Spleen (tissue), 7 donors: Measurements from ENCODE around the gene IL33.

Experiments used
- CTCF ChIP-seq, 11 experiments: fragments of 200-600 bp in 7 of 11; fragments of 450-650 bp in 4 of 11; sonication (generic) in 4 of 11; IDR thresholded peaks in 8 of 11; conservative IDR thresholded peaks in 3 of 11; 1 replicate in 7 of 11; 2 replicates in 4 of 11; pipeline versions ENCODE4 v1.4.0 to v1.8.0; 2016 to 2021; ENCODE audit warnings: antibody characterized with exemption in 11 of 11, inconsistent platforms in 4 of 11, mild to moderate bottlenecking in 1 of 11
- POLR2AphosphoS5 ChIP-seq, 3 donors: sonication (generic); formaldehyde crosslinking; IDR thresholded peaks; one replicate each; pipeline ENCODE4 v1.5.1; 2017; ENCODE audit warnings: antibody characterized with exemption in 3 of 3
- donor health status: DM: no; HTN: no; CAD: no; lungs with moderate emphysema.
- donor health status: DM: no; HTN: no; CAD: no.
- donor health status: DM: no; HTN: no; CAD: no.

- TF ChIP-seq CTCF (IDR thresholded peaks at IDR 0.05 in 8 of 11, conservative IDR thresholded peaks at IDR 0.05 in 3 of 11) (no peak), POLR2AphosphoS5 (IDR thresholded peaks at IDR 0.05) (no peak)
Measured at GRCh38 chr9:6304232-6304631, 88.6 kb downstream of the IL33 start.
